HS-5 (cell line): ENCODE results near the gene CLEC5A.
"Not testable (repeated sequence)": the region's sequence is repeated elsewhere in the genome, so short reads cannot be mapped to it uniquely, and the experiment has no call there.

ENCODE experiments used
- DNase-seq: peaks from one replicate; pipeline ENCODE4 v3.0.0-alpha.2; 2012; ENCODE audit warnings: low read depth

Gene CLEC5A

GRCh38 chr7:141946796-141947195, at the start of gene CLEC5A:
CLEC5A (minus strand) TSS chr7:141946974; CDS start chr7:141946292, 682 bp downstream.
- DNase-seq: no peak

GRCh38 chr7:141993354-141993753, 46.6 kb upstream of the CLEC5A start:
- no peak for DNase-seq

DNA sequence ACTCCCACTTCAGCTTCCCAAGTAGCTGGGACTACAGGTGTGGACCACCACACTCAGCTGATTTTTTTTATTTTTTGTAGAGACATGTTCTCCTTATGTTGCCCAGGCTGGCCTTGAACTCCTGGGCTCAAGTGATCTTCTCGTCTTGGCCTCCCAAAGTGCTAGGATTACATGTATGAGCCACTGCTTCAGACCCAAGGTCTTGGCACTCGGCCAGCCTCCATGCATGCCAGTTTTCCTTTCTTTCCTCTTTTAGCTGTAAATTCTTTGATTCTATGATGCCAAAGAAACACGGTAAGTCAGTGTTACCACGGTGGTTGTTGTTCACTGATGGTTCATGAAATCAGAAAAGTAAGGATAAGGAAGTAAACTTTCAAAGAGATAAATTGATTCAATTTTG, 45.9 kb upstream of the CLEC5A start:
- no peak for DNase-seq

DNA sequence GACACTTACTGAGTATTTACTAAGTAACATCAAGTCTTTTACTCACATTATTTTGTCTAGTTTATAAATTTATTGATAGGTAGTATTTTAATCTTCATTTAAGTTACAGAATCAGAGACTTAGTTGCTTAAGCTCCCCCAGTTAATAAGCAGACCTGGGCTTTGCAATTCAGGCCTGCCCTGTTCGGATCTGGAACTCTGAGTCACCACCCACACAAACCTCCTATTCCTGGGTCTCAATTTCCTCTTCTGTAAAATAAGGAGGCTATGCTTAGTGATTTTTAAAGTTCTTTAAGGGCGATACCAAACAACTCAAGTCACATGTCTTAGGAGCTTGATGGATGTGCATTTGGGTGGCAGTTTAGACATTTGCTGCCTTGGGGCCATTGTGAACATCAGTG, 45.4 kb upstream of the CLEC5A start:
- DNase-seq: no peak

GRCh38 chr7:141991140-141991539, 44.4 kb upstream of the CLEC5A start:
- no peak for DNase-seq

GRCh38 chr7:141990011-141990725, 43.4 kb upstream of the CLEC5A start:
- DNase-seq: no peak

DNA sequence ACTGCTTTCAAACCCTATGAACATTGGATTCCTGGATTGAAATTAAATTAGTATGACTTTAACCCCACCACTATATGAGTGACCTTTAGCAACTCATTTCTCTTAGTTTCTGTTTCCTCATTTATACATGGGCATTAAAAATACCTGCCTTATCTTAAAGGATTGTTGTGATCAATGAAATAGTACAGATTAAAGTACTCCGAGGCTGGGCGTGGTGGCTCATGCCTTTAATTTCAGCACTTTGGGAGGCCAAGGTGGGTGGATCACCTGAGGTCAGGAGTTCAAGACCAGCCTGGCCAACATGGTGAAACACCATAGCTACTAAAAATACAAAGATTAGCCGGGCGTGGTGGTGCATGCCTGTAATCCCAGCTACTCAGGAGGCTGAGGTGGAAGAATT, 41.0 kb upstream of the CLEC5A start:
- not testable (repeated sequence) for DNase-seq

DNA sequence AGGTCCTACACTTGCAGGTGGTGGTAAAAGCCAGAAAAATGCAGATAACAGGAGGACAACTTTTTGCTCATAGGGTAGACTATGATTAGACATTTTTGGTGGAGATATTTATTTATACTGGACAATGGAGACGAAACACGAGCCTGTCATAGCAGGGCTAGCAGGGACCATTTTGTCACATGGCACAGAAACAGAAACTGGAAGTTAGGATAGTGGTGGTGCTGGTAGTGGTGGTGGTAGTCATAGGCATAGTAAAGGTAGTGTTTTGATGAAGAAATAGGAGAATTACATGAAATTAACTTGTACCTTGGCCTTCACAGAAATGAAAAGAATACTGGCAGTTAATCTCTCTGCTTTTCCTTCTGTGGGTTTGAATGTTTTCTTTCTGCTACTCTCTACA, 40.1 kb upstream of the CLEC5A start:
- DNase-seq: no peak

GRCh38 chr7:141985926-141986325, 39.2 kb upstream of the CLEC5A start:
- DNase-seq: not testable (repeated sequence)

DNA sequence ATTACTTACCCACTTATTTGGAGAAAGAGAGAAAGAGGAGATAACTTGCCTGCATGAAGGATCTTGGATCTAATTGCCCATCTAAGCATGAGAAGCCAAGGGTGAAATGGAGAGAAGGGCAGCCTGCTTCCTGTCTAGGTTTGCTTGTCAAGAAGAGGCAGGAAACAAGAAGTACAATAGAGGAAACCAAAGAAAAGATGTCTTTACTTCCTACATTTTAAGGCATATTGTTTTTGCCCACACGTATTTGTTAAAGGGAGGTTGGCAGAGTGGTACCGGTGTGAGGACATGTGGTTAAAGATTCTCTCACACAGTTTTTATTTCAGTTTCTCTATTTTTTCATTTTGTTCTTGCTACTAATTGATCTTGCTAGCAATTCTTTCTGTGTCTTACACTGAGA, 32.8 kb upstream of the CLEC5A start:
- no peak for DNase-seq

DNA sequence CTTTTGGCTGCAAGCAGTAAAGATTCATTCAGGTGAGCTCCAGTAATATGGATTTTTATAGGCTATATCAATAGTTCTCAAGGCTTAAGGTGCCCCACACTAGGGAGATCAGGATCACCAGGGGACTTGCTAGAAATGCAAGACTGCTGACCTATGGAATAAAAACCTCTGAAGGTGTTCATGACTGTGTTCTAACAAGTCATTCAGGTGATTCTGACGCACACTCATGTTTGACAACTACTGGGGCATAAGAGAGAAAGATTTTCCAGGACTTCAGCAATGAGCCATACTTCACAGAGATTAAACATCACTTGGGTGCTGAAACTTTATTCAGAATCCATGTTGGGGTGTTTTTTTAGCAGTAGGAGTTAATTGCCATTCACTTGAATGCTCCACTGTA, 31.6 kb upstream of the CLEC5A start:
- DNase-seq: no peak

GRCh38 chr7:141976524-141977245, 29.9 kb upstream of the CLEC5A start:
- no peak for DNase-seq

DNA sequence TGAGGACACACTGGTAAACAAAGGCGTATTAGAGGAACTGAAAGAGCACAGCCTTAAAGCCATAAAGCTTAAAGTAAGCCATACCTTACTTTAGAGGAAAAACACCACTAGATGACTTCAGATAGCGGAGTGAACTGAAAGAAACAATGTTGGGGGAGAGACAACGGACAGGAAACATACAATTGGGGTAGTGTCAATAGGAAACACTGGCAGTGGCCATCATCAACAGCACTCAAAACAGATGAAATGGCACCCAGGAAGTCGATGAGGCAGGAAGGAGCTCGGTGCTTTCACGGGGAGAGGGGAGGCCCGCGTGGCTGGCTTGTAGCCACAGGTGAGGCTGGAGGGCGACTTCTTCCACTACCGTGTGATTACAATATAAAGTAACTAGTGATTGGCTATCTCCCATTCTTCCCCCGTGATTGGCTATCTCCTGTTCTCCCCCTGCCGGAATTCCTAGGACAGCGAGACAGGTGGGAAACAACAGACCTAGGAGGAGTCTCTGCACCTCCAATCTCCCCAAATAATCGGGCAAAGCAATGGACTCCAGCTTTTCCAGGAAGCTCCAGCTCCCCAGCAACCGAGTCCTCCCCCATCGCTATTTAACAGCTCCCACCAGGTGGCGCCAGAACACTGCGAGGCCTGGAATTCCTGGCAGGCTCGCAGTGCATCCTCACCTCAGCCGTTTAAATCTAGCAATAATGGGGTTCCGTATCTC, 29.2 kb upstream of the CLEC5A start:
- peak; percentile 44 for DNase-seq

DNA sequence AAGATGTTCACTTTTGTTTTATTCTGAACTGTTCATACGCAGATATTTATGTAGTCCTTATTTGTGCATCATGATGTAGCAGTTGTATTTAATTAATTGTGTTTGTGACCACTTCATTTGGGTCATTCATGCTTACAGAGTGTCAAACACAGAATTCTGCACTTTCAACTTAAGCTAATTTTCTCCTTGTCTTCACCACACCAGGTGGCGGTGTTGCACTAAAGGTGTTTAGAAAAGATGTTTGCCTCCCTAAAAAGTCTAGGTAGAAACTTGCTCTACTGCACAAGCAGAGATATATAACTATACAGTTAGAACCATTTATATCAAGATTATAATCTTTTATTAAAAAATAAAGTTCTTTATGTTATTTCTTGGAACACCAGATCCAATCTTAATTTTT, 28.1 kb upstream of the CLEC5A start:
- DNase-seq: peak; percentile 3

DNA sequence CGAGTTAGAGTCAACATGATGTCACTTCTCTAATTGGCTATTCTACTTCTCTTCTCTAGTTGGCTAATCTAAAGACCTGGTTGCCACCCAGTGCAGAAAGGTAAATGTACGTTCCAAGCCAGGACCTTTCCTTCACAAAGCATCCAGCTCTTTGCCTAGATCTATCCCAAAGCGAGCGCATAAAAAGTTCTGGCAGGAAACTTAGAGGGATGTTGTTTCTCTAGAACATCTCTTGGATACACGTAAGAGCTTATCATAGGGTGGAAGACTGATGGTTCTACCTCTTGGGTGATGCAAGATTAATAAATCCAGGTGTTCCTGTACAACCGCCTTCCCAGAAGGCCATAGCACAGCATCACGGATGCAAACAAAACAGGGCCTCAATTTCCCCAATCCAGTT, 26.9 kb upstream of the CLEC5A start, which contains the start of gene TAS2R38:
Gene TAS2R38, minus strand, starts transcription at position 101 of the 400 bp plus-strand sequence. Its CDS starts 84 bp downstream, at position 17.
- DNase-seq: no peak

- no peak for DNase-seq
These were observed 14.1 kb upstream of the CLEC5A start for GRCh38 chr7:141960687-141961422.

DNA sequence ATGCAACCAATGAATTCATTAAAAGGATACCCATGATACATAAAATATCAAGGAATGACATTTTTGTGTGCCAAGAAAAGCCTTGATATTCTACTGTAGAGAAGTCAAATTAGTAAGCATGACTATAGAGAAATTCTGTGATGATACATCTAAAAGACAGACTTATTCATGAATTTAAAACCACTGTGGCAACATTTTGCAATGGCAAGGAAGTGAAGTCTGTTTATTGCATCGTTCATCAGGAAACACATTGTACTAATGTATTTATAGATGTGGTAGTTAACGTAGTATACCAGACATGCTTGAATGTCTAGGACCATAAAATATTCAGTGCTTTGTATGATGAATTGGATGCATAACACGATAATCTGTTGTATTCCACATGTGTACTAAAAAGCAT, 9.3 kb upstream of the CLEC5A start:
- peak; percentile 49 for DNase-seq

GRCh38 chr7:141954334-141954733, 7.6 kb upstream of the CLEC5A start:
- no peak for DNase-seq

DNA sequence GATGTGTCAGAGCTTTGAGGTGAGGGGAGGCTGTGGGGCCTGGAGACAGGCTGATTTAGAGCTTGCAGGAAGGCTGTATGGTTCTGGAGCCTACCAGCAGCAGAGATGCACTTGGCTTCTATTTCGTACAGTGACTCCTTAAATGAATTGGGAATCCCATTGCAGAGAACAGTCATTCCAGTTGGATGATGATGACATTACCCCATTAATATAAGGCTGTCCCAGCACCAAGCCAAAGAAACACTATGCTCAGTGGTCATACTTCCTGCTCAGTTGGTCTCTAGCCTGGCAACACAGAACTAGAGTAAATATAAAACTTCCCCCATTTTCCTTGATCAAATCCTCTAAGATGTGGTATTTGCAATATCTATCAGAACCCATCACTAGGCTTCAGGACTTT, 5.7 kb upstream of the CLEC5A start:
- DNase-seq: no peak

- DNase-seq: no peak
These were observed 4.0 kb upstream of the CLEC5A start for GRCh38 chr7:141950806-141951205.

DNA sequence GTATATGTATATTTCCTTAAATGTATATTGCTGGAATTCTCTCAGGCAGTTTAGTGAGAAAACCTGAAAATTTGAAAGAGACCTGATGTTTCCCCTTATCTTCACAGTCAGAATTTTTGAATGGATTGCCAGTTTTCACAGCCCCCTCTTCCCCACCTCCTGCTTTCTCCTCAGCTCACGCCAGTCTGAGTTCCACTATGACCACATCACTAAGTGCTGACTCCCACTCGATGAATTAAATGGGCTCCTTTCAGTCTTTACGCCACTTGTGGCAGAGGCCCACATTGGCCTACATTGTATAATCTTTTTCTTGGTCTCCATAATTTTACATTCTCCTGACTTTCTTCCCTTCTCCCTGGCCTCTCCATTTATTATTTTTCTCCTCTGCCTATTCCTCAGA, 3.1 kb upstream of the CLEC5A start:
- DNase-seq: no peak

- DNase-seq: no peak
These were observed 2.7 kb upstream of the CLEC5A start for GRCh38 chr7:141949451-141949850.
